ENCODE results near the gene KCNQ1. TPM values are rescaled to one million over a fixed set of nuclear protein-coding genes. Genes with fewer than 3 reads are reported as not detected.

KCNQ1 gene
- total RNA-seq, 2 donors from 2014 or later: 33.5 to 39.7 TPM

DNA sequence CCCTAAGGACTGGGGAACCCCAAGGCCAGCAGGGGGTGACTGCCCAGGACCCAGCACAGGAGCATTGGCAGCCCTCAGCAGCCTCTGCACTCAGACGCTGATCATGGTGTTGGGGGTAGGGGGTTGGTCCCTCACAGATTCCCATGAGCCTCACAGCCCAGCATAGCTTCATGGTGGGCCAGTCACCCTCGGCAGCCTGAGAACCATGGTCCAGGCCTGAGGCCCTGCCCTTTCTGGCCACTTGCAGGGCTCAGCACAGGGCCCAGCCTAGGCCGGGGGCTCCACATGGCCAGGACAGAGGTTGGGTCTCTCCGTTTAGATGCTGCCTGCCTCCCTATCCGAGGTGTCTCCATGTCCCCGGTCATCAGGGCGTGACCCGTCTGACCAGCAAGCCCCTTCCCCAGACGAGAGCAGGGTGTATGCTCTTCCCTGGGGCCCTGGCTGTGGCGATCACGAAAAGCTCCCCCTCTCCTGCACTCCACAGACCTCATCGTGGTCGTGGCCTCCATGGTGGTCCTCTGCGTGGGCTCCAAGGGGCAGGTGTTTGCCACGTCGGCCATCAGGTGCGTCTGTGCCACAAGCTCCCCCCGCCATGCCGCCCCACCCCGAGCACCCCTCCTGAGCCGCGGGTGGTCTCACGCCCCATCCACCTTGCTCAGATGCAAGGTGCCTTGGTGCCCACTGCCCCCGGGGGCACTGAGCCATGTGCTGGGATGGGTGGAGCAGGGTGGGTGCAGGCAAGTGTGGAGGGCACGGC lies 126.2 kb downstream of the KCNQ1 start:
- ATAC-seq (no peak), DNase-seq (no peak)
- intact Hi-C loops (cut with DNase I): no loop called here

DNA sequence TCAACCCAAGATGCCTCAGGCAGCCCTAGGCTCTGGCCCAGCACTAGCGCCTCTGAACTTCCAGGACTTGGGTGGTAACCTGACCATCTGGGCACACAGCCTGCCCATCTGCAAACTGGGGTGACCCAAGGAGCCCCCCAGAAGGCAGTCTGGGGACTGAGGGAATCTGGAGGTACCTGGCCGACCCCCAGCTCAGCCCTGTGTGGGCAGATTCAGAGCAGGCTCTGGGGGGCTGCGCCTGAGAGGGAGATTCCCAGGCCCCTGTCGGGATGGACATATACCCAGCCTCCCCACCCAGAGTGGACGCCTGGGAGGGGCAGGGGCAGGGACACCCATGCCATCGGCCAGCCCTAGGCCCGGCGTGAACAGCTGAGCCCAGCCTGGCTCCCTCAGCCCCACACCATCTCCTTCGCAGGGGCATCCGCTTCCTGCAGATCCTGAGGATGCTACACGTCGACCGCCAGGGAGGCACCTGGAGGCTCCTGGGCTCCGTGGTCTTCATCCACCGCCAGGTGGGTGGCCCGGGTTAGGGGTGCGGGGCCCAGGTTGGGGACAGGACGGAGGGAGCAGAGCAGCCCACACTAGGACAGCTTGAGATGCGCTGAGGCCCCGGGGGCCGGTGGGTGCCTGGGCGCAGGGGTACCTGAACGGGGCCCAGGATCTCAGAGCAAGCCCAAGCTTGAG lies 126.9 kb downstream of the KCNQ1 start:
- ATAC-seq: peak in 1 of 2 donors; percentile 6
- intact Hi-C loops (cut with DNase I): no loop called here
- peak; percentile 16 for DNase-seq

GRCh38 chr11:2572491-2573239 lies 127.9 kb downstream of the KCNQ1 start:
- no peak for ATAC-seq
- intact Hi-C loops (cut with DNase I): no loop called here

DNA sequence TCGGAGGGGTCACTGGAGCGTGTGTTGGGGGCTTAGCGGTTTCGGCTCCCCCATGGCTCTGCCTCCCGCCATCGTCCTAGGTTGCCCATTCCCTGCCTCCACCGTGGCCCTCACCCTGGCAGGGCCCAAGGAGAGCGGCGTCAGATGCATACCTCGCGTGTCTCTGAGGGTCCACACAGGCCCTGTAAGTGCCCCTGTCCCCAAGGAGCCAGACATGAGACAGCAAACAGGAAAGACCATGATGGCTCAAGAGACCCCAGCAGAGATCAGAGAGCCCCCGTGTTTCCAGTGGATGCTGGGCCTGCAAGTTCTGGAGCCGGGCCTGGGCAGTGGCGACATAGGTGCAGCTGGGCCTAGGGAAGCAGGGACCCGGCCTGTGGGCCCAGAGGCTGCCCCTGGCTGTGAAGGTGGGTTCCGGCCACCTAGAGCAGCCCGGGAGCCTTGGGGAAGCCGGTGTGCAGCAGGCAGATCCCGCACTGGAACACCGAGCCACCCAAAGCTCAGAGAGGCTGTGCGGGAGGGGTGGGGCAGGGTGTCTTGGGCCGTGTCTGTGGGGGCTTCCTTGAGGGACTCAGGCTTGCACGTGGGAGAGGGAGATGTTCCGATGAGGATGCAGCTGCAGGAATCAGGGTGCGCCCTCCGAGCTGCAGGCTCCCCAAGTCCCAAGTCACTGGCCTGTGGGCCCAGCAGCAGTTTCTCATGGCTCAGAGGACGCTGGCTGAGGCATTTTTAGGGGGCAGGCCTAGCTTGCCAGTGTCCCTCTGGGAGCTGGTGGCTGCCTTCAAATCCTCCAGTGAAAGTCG lies 128.6 kb downstream of the KCNQ1 start:
- DNase-seq (no peak), ATAC-seq (no peak)
- intact Hi-C loops (cut with DNase I): no loop called here

More at GRCh38 chr11:2572491-2573239, 127.9 kb downstream of the KCNQ1 start:
- no peak for DNase-seq

GRCh38 chr11:2574043-2574552 lies 129.3 kb downstream of the KCNQ1 start:
- intact Hi-C loops (cut with DNase I): no loop called here
- ATAC-seq (no peak), DNase-seq (no peak)

DNA sequence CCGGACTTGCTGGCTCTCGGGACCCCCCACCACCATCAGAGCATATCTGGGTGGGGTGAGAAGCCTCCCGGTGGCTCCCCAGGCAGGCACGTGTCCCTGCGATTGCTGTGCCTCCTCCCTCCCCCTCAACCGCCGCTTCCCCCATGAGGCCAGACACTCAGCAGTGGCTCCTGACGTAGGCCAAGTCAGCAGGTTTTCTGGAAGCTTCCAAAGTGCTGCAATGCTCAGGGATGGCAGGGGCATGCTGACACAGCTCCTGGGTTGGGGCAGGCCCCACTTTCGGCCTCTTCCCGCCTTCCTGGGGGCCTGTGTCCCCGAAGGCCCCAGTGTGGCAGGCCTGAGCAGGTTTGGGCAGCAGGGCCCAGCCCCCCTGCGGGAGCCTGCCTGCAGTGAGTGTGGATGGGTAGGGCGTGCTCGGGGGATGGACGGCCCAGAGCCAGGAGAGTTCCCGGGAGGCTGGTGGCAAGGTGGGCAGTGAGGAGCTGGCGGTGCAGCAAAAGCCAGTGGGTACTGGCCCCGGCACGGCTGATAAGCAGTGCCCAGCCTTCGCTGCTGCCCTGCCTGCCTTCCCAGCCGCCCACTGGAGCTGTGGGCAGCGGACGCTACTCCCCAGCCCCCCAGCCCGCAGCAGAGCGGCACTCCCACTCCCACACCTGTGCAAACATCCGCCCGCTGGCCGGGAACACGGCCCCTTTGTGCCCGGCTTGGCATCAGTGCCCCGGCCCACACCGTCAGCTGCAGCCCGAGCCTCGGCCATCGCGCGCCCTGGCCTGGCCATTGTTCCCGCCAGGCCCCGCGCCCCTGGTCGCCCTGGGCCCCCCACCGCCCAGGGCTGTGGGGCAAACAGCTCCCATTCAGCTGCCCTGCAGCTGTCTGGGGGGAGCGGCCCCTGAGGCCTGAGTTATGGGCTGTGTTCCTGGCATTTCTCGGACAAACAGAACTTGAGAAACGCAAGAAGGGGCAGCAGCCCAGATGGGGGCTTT lies 130.0 kb downstream of the KCNQ1 start:
- peak; percentile 18 for DNase-seq
- intact Hi-C loops (cut with DNase I): no loop called here
- ATAC-seq: no peak

DNA sequence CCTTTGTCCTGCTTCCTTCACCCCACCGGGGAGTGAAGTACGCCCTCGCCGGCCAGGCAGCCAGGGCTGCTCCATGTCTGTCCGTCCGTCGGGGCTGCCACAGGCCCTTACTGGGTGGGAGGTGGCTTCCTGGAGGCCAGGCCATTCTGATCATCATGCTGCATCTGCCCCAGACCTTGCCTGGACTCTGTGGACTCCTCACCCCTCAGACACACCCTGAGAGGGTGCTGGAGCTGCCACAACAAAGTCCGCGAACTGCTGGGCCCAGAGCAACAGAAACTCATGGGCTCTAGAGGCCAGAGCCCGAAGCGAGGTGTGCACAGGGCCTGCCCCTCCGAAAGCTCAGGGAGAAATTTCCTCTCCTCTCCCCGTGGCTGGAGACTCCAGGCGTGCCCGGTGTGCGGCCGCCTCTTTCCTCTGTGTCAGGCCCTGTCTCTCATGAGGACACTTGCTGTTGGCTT lies 130.8 kb downstream of the KCNQ1 start:
- intact Hi-C loops (cut with DNase I): no loop called here
- ATAC-seq: no peak
- no peak for DNase-seq

GRCh38 chr11:2576111-2576510 lies 131.3 kb downstream of the KCNQ1 start:
- intact Hi-C loops (cut with DNase I): no loop called here
- no peak for DNase-seq
- ATAC-seq: no peak

- ATAC-seq: no peak
- intact Hi-C loops (cut with DNase I): no loop called here
- no peak for DNase-seq
Measured at GRCh38 chr11:2576549-2576948, 131.7 kb downstream of the KCNQ1 start.

DNA sequence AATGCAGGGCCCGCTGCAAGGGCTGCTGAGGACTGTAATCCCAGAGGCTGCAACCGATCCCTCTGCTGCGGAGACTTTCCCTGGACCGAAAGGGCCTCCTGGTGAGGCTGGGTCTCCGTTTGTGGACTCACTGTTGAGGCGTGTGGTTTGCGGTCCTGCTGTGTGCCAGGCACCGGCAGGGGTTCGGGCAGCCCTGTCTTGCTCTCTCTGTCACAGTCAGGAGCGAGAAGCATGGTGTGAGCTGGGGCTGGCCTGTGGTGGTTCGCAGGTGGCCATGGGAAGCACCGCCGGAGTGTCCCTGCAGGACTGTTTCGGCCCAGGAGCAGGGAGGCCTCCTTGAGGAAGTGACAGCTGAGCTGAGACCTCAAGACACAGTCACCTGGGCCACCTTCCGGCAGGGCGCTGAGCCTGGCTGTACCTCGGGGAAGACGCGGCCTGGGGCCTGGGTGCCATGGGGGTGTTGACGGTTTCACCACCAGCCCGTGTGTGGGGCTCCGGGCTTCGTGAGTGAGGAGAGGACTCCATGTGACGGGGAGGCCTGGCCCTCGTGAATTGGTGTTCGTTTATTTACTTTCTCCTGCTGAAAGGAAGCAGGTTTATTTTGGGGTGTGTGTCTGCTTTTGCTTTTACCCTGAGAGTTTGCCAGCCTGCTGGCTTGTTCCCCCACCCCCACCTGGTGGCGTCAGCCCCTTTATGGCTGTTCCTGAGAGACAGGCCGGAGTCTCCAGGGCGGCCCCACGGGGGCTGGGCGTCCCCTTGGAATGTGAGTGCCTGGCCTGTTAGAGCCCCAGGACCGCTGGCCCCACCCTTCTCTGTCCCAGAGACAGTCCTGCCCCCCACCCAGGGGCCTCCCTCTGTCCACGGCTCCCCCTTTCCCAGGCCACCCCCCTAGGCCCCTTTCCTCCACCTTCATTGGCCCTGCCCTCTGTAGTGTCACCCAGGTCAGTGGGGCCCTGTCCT lies 132.5 kb downstream of the KCNQ1 start:
- peak; percentile 21 for DNase-seq
- intact Hi-C loops (cut with DNase I): no loop called here
- ATAC-seq: no peak

DNA sequence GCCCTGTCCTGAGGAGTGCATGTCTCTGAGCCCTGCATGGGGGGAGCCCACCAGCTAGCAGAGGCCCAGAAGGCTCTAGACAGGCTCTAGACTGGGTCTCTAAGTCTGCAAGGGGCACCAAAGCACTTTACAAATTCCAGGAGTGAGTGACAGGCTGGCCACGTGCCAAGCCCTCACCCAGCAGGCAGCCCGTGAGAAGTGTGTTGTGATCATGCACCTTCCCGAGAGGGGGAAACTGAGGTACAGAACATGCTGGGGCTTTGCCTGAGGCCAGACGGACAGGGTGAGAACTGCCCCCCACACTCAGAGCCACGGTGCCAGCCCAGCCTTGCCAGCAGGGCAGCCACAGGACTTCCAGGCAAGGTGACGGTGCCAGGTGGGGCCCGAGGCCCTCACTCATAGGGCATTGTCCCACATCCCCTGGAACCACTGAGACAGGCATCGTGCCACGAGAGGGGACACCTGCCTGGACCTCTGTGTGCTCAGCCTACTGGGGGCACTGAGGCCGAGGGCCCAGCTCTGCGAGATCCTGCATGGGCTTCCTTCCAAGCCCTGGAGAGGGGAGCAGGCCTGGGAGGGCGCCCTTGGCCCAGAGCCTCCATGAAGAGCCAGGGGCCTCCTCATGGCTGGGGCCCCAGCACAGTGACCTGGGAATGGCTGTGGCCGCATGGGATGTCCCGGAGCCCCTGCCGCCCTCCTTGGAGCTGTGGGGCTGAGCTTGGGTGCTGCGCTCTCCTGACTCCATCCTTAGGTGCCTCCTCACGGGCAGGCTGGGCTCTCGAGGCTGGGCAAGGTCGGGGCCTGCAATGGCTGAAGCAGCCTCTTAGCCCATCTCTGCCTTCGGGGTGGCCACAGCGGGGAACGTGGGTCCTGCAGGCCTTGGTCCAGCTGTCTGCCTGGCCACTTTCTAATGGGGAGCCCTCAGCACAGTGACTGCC lies 133.5 kb downstream of the KCNQ1 start:
- intact Hi-C loops (cut with DNase I): no loop called here
- peak; percentile 14 for DNase-seq
- no peak for ATAC-seq

GRCh38 chr11:2578929-2579270 lies 134.1 kb downstream of the KCNQ1 start:
- intact Hi-C loops (cut with DNase I): no loop called here
- ATAC-seq: no peak
- no peak for DNase-seq

DNA sequence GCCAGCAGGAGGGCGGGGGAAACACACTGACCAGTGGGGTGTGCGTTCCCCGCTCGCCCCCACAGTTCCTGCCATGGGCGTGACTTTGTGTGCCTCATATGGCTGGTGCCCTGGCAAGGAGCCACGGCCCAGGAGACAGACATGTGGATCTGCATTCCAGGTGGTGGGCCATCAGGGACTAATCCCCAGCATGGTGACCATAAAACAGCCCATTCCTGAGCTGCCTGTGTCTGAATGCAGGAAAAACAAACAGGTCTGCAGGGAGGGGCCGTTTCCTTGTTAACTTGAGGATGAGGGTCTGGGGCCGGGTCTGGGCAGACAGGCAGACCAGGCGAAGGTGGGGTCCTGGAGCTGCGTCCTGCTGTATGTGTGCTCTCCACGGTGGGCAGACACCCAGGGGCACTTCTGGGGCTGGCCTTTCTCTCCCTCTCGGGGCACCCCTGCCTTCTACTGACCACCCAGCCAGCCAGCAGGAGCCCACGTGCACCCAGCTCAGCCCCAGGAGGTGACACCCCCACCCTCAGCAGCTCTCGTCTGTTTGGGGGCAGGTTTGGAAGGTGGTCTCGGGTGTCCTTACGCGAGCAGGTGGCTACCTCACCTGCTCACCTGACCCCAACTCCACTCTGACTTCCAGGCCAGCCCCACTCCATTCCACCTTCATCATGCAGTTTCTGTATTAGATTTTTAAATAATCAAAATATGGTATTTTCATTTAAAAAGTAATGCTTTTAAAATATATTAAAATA lies 134.7 kb downstream of the KCNQ1 start:
- no peak for ATAC-seq
- intact Hi-C loops (cut with DNase I): no loop called here
- DNase-seq: peak; percentile 22

- no peak for ATAC-seq
- no peak for DNase-seq
- intact Hi-C loops (cut with DNase I): no loop called here
Measured at GRCh38 chr11:2580061-2580421, 135.2 kb downstream of the KCNQ1 start.

DNA sequence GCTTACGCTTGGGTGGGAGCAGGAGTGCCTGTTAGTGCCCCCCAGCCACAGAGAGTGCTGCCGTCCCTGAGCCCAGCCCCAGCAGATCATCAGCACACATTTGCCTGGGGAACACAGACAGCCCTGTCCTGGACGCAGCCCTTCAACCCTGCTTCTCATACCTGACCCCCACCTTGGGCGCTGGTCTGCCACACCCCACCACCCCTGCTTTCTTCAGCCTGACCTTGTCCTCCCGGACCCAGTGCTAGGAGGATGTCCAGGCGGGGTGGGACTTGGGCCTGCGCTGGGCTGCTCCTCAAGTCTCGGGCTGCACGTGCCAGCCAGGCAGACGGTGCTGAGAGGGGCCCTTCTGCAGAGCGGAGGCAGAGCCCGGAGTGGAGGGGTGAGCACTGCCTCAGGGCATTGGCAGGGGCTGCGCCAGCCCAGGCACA lies 135.8 kb downstream of the KCNQ1 start:
- peak; percentile 17 for DNase-seq
- no peak for ATAC-seq

More for the DNA sequence above, 135.8 kb downstream of the KCNQ1 start:
- intact Hi-C loops (cut with DNase I): no loop called here
